GM12875 (cell line): ENCODE measurements around the gene CACNA2D1.
"Not testable (repeated sequence)": the region's sequence is repeated elsewhere in the genome, so short reads cannot be mapped to it uniquely, and the experiment has no call there.

ENCODE experiments used
- H3K4me3 ChIP-seq: one replicate; pipeline ENCODE4 v1.5.1; 2011; ENCODE audit warnings: low read depth, low read length, control low read depth
- TF ChIP-seq, protein P1 (sequence below): IDR thresholded peaks from 2 replicates; pipeline ENCODE4 v1.5.1; 2011; ENCODE audit warnings: low read depth, mild to moderate bottlenecking, control low read depth, inconsistent platforms, low read length, moderate library complexity, borderline replicate concordance; ENCODE audit not compliant: insufficient read depth

The CACNA2D1 gene

DNA sequence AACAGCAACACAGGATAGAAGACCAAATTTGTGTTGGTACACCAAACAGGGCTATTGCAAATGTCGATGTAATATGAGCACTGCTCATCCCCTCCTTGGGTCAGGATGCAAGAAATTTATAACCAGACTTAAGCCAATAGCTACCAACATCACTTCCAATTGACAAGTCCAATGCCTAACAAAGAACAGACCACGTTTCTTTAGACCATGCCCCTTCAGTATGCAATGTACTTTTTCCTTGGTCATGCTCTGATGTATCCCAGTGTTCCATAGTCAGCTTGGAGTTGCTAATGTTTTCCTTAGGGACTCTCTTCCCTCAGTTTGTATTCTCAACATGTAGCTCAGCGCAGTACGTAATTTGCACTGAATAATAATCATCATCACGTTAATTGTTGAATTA lies 7.8 kb downstream of the CACNA2D1 start:
- TF ChIP-seq, protein P1, sequence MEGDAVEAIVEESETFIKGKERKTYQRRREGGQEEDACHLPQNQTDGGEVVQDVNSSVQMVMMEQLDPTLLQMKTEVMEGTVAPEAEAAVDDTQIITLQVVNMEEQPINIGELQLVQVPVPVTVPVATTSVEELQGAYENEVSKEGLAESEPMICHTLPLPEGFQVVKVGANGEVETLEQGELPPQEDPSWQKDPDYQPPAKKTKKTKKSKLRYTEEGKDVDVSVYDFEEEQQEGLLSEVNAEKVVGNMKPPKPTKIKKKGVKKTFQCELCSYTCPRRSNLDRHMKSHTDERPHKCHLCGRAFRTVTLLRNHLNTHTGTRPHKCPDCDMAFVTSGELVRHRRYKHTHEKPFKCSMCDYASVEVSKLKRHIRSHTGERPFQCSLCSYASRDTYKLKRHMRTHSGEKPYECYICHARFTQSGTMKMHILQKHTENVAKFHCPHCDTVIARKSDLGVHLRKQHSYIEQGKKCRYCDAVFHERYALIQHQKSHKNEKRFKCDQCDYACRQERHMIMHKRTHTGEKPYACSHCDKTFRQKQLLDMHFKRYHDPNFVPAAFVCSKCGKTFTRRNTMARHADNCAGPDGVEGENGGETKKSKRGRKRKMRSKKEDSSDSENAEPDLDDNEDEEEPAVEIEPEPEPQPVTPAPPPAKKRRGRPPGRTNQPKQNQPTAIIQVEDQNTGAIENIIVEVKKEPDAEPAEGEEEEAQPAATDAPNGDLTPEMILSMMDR = no peak

DNA sequence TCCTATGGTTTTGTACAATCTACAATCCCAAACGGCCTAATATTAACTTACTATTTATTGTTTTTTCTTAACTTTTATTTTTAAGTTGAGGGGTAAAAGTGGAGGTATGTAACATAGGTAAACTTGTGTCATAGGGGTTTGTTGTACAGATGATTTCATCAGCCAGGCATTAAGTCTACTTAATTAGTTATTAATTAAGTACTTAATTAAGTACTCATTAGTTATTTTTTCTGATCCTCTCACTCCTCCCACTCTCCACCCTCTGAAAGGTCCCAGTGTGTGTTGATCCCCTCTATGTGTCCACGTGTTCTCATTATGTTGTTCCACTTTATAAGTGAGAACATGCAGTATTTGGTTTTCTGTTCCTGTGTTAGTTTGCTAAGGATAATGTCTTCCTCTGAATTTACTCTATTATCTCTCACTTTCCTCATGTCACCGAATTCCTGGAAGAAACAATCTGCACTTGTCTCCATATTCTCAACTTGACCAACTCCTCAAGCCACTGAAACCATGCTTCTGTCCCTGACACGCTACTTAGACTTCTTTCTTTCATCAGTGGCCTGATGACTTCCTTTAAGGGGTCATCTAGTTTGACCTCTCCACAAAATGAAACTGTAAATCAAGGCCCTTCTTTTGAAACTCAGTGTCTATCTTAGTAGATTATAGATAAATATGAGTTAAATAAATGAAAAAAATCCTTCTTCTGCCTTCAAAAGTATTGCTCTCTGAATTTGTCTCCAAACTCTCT lies 9.1 kb downstream of the CACNA2D1 start:
- no peak overlapping the region for H3K4me3 ChIP-seq
- TF ChIP-seq, protein P1 = no peak

More for the DNA sequence above, 7.8 kb downstream of the CACNA2D1 start:
- no peak overlapping the region for H3K4me3 ChIP-seq

DNA sequence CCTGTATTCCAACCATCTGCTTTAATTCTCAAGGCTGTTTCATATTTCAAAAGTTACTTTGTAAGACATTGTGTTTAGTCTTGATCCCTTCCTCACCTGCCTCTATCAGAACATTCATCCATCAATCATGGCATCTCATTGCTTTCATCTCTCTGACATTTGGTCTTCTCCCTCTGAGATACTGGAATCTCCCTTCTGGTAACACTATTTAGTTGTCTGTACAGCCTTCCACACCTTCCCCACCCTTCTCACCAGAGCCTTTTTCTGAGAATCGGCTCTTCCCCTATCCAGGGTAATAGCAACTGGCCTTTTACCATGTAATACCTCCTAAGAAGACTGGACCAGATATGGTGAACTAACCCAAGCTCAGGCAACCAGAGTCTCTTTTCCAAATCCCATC lies 10.1 kb downstream of the CACNA2D1 start:
- TF ChIP-seq, protein P1 = no peak
- no peak overlapping the region for H3K4me3 ChIP-seq

DNA sequence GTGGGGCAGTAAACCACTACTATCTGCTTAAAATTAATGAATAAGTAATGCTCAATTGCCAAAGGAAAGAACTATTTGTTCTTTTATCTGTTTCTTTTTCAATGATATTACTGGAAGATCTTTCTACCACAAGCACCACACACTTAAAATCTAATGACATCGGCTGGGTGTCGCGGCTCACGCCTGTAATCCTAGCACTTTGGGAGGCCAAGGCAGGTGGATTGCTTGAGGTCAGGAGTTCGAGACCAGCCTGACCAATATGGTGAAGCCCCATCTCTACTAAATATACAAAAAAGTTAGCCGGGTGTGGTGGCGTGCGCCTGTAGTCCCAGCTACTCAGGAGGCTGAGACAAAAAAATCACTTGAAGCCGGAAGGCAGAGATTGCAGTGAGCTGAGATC lies 10.8 kb downstream of the CACNA2D1 start:
- H3K4me3 ChIP-seq = not testable (repeated sequence)

DNA sequence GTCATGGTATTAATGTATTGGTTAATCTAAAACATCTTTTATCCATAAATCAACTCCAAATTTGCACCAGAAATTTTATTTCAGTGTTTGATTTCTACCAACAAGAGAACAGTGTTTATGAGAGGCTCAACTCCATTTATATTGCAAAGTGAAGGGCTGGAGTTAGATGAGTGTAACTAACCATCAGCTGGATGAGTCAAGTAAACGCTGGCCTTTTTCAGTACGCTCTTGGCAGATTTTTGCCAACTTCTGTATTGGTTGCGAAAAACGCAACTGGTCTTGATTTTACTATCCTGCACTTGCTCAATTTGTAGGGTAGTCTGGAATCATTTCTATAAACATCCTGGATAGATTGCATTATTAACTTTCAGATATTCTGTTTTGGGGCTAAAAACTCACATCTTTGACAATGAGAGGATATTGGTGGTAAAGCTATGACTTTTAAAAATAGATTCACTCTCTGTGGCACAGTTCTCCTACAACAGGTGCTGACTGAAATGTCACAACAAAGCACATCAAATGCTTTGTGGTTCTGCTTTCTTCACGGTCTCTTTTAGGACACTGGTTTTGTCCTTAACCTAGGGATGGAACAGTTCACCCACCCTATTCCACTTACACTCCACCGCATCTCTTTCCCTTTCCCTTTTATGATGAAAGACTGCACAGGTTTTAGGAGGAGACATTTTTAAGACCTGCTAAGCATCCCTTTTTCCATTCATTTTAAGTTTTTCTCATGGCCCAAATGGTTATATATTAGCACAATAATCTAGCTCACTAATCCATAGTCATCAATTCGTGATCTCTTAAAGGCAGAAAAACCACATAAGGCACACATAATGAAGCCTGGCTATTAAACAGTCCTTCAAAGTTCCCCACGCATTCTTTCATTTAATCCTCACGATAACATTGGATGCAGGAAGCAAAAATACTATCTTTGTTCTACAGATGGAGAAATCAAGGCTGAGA lies 12.8 kb downstream of the CACNA2D1 start:
- TF ChIP-seq, protein P1 = no peak
- H3K4me3 ChIP-seq = no peak overlapping the region

DNA sequence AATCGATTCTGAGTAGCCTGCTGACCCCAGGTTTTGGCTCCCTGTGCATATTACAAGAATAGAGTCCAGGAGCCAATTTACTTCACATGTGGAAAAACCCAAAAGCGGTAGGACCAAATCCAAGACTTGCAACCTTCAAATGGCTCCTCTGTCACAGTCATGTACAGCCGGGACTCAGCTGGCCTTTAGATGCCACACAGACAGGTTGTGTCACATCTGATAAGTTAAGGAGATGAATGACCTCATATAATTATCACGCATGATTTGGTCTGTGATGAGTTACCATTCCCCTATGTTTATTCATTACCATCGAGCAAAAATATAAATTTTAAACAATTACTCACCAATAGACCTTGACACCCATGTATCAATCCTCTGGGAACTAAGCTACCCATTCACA lies 14.2 kb downstream of the CACNA2D1 start:
- TF ChIP-seq, protein P1 = no peak
- H3K4me3 ChIP-seq = no peak overlapping the region

DNA sequence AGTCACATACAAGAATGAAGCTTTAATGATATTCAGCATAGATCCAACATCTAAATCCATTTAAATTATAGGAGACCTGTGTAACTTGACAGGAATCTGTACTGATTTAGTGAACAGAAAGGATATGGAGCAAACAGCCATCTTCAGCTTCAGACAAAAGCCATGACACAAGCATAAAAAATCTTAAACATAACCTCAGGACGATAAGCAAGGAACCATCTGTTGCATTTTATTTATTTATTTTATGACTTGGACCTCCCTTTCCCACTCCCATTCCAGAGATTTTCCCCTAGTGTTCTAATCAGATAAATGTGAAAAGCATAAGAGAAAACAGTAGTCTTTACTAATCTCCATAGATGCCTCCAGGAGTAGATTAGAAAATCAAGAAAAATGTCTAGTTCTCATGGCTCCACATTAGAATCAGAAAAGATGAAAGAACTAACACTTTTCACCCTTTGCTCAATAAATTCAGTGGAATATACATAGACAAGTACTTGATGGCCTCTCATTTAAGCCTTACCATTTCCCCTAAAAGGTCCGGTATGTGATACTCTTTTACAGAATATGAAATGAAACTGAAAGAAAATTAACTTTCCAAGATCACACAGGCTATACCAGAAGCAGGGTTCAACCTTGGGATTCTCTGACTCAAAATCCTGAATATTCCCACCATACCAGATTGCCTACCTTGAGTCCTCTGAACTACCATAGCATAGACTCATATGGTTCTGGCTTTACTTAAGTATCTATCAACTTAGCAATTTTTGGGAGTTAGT lies 15.2 kb downstream of the CACNA2D1 start:
- TF ChIP-seq, protein P1 = no peak
- H3K4me3 ChIP-seq = no peak overlapping the region
